ENCODE measurements around the gene ARID5B. TPM values are rescaled to one million over a fixed set of nuclear protein-coding genes. Genes with fewer than 3 reads are reported as not detected.

Gene ARID5B
- total RNA-seq, 1 donor from 2014 or later: 13.7 TPM

DNA sequence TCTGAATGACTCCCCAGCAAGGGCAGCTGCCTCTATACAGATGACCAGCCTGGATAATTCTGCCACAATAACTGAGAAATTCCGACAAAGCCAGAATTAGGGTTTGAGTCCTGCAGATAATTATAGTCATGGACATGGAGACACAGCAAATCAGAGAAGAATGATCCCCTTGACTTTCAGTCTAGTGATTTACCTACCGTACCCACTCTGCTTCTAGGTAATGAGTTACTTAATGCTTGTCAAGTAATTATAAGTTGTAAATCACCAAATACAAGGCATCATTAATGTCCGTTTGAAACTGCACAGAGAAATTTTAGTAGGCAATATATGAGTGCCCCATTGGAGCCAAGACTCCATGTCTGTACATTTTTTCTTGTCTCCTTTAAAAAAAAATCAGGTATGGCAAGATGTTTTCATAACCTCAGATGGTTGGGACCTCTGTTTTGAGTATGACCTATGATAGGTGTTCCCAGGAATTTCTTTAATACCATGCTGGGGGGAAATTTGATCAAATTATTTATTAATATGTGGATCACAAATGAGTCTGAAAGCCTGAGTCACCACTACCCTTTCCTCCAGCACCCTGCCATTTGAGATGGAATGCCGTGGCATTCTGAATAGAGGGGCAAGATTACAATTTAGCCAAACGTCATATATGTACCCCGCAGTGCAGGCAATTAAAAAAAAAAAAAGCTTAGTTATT lies 5.5 kb upstream of the ARID5B start:
- no peak for DNase-seq

DNA sequence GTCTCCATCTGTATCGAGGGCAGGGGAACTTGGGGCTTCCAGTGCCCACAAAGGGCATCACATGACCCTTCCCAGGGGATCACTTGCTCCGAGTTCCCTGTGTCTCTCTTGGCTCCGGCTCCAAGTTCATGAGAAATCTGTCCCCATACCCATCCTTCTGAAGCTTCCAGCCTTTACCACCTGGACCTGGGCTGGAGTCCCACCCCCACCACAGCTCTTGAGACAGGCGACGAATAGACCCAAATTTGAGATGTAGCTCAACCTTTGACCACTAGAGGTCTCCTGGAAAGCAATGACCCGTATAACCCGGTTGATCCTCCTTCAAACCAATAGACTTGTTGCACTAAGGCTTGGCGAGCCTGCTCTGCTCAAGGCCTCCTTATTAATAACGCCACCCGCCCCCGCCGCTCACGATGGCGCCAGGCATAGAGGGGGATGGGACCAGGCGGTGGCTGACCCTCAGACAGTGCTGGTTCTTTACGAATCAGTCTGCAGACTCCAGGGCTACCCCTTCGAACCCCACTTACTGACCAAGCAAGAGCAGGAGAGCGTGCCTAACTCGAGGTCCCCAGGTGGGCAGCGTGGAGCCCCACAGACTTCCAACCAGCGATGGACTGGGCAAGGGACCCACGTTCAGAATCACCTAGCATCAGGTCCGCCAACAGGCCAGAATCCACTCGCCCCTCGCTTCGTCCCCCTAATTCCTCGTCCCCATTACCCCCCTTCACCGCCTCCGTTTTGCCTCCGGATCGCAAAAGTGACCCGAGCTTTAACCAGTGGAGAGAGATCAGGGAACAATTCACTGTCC lies 4.4 kb upstream of the ARID5B start:
- peak overlapping the region; percentile 41 for H3K27ac ChIP-seq (replicated peaks)
- H3K27me3 ChIP-seq (ENCODE audit: low read depth): no peaks in the 10 kb centered on the region
- H3K9me3 ChIP-seq (replicated peaks): no peaks in the 10 kb centered on the region
- H3K4me3 ChIP-seq: peak overlapping the region; percentile 65
- TF ChIP-seq, protein P1, sequence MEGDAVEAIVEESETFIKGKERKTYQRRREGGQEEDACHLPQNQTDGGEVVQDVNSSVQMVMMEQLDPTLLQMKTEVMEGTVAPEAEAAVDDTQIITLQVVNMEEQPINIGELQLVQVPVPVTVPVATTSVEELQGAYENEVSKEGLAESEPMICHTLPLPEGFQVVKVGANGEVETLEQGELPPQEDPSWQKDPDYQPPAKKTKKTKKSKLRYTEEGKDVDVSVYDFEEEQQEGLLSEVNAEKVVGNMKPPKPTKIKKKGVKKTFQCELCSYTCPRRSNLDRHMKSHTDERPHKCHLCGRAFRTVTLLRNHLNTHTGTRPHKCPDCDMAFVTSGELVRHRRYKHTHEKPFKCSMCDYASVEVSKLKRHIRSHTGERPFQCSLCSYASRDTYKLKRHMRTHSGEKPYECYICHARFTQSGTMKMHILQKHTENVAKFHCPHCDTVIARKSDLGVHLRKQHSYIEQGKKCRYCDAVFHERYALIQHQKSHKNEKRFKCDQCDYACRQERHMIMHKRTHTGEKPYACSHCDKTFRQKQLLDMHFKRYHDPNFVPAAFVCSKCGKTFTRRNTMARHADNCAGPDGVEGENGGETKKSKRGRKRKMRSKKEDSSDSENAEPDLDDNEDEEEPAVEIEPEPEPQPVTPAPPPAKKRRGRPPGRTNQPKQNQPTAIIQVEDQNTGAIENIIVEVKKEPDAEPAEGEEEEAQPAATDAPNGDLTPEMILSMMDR (IDR thresholded peaks at IDR 0.05; ENCODE audit: borderline replicate concordance): peak; percentile 77
- DNase-seq: peak; percentile 38
- intact Hi-C loops (cut with micrococcal nuclease): loop anchor here (5.0 kb wide), 2 partner anchors 140 to 350 kb away; no protein-coding TSS in a partner anchor
- H3K4me1 ChIP-seq: peaks cover 45% of the 10 kb centered on the region
- H3K36me3 ChIP-seq: no peaks in the 10 kb centered on the region

More for the DNA sequence above, 5.5 kb upstream of the ARID5B start:
- Histone ChIP-seq H3K4me3 (no peak overlapping the region), H3K27ac (replicated peaks) (no peak overlapping the region), H3K27me3 (ENCODE audit: low read depth) (no peaks in the 10 kb centered on the region), H3K9me3 (replicated peaks) (no peaks in the 10 kb centered on the region), H3K4me1 (peaks cover 42% of the 10 kb centered on the region), H3K36me3 (no peaks in the 10 kb centered on the region)
- intact Hi-C loops (cut with micrococcal nuclease): loop anchor here (5.0 kb wide), 2 partner anchors 141 to 351 kb away; no protein-coding TSS in a partner anchor
- TF ChIP-seq, protein P1 (IDR thresholded peaks at IDR 0.05; ENCODE audit: borderline replicate concordance): no peak

DNA sequence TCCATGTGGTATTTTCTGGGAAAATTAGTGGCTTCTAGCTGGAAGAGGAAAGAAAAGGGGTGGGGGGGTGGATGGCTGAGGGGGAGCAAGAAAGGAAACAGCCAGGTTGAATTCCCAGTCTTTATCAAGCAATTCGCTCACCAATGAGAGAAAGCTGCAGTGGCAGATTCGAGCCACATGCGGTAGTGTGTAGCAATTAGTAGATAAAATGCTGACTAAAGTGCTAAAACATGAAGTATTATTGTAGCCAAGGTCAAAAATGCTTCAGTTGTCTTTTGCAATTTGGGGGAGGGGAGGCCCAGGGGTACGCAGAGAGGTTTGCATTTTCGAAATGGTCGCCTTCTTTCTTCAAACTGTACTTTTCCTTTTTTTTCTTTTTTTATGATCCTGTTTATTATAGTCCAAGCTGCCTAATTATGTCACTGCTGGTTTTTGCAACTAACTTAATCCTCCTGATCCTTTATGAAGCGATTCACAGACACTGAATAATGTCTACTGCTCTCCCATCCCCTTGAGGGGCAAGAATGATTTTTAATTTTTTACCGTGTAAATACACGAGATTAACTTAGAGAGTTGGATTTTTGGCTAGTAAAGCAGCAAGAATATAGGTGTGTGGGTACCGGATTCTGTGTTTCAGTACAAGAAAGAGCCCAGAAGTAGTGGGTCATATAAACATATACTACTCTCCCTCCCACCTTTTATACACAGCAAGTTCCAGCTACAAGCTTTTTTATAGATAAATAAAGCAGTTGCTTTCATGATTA lies 3.6 kb upstream of the ARID5B start:
- no peak for DNase-seq
- Histone ChIP-seq H3K27me3 (ENCODE audit: low read depth) (no peaks in the 10 kb centered on the region), H3K4me3 (peak overlapping the region; percentile 65), H3K27ac (replicated peaks) (peak overlapping the region; percentile 41), H3K4me1 (peaks cover 52% of the 10 kb centered on the region), H3K9me3 (replicated peaks) (no peaks in the 10 kb centered on the region), H3K36me3 (no peaks in the 10 kb centered on the region)
- TF ChIP-seq, protein P1 (IDR thresholded peaks at IDR 0.05; ENCODE audit: borderline replicate concordance): peak; percentile 52
- intact Hi-C loops (cut with micrococcal nuclease): loop anchor here (5.0 kb wide), 2 partner anchors 139 to 349 kb away; no protein-coding TSS in a partner anchor

DNA sequence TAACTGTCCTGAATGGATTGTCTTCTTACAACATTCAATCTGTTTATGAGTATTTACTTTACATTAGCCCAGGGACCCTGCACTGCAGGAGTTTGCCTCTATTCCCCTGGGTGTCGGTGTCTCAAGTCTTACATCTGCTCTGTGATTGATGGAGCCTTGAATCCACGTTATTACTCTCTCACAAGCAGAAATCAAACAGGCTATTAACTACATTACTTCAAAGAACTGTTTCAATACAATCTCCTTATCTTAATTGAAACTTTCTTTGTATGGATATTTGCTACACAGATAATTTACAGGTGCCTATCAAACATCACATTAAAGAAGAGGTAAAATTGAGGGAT lies 3.1 kb upstream of the ARID5B start:
- no peaks in the 10 kb centered on the region for H3K9me3 ChIP-seq (replicated peaks)
- H3K36me3 ChIP-seq: no peaks in the 10 kb centered on the region
- intact Hi-C loops (cut with micrococcal nuclease): loop anchor here (5.0 kb wide), 2 partner anchors 139 to 349 kb away; no protein-coding TSS in a partner anchor
- DNase-seq: no peak
- H3K4me1 ChIP-seq: peaks cover 57% of the 10 kb centered on the region
- no peak overlapping the region for H3K4me3 ChIP-seq
- H3K27me3 ChIP-seq (ENCODE audit: low read depth): no peaks in the 10 kb centered on the region
- peak overlapping the region; percentile 41 for H3K27ac ChIP-seq (replicated peaks)
- TF ChIP-seq, protein P1 (IDR thresholded peaks at IDR 0.05; ENCODE audit: borderline replicate concordance): no peak

DNA sequence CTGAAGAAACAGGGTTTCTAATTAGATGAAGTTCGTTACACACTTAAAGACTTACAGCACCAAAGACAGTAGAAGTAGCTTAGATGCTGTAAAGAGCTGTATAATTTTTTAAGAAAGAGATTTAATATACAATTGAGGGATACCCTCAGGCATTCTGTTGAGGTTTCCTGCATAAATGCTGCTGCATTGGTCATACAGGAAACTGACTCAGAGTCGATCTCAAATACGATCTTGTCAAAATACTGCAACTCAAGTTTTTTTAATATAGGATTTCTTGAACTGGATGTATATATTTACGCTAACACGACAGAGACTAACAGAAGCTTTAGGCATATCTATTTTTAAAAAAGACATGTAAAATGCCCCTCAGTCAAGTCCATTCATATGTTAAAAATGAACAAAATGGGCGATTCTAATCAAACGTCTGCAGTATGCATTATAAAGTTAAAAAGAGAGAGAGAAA lies 2.4 kb upstream of the ARID5B start:
- Histone ChIP-seq H3K27ac (replicated peaks) (peak overlapping the region; percentile 96), H3K4me3 (peak overlapping the region; percentile 82)

More for the DNA sequence above, 2.4 kb upstream of the ARID5B start:
- DNase-seq: no peak
- no peaks in the 10 kb centered on the region for H3K9me3 ChIP-seq (replicated peaks)
- H3K4me1 ChIP-seq: peaks cover 62% of the 10 kb centered on the region
- no peaks in the 10 kb centered on the region for H3K36me3 ChIP-seq
- TF ChIP-seq, protein P1 (IDR thresholded peaks at IDR 0.05; ENCODE audit: borderline replicate concordance): no peak
- H3K27me3 ChIP-seq (ENCODE audit: low read depth): no peaks in the 10 kb centered on the region
- intact Hi-C loops (cut with micrococcal nuclease): loop anchor here (5.0 kb wide), 2 partner anchors 138 to 348 kb away; no protein-coding TSS in a partner anchor

All from left ventricle myocardium inferior (tissue), 1 donor.